ENCODE data around the gene KLRG1.

DNA sequence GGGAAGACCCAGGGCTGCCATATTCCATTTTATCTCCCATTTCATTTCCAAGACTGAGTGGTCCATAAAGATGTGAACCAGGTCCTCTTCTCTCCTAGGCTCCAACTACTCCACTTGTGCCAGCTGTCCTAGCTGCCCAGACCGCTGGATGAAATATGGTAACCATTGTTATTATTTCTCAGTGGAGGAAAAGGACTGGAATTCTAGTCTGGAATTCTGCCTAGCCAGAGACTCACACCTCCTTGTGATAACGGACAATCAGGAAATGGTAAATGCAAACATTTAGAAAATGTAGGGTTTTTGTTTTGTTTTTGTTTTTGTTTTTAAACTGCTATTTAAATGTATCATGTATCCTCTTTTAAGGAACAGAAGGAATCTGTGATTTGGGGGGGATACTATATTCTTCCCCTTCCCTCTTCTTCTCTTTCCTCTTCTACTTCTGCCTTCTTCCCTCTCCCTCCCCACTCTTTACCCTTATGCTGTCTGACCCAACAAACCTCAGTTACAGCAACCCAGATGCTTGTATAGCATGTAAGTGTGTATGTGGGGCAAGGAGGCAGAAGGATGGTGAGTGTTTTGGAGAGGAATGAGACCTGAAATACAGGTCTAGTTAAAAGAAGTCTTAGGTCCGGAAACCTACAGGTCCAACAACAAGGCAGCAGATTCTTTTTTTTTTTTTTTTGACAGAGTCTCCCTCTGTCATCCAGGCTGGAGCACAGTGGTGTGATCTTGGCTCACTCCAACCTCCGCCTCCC is 5.9 kb downstream of the KLRG1 start:
- TF ChIP-seq, protein P1, sequence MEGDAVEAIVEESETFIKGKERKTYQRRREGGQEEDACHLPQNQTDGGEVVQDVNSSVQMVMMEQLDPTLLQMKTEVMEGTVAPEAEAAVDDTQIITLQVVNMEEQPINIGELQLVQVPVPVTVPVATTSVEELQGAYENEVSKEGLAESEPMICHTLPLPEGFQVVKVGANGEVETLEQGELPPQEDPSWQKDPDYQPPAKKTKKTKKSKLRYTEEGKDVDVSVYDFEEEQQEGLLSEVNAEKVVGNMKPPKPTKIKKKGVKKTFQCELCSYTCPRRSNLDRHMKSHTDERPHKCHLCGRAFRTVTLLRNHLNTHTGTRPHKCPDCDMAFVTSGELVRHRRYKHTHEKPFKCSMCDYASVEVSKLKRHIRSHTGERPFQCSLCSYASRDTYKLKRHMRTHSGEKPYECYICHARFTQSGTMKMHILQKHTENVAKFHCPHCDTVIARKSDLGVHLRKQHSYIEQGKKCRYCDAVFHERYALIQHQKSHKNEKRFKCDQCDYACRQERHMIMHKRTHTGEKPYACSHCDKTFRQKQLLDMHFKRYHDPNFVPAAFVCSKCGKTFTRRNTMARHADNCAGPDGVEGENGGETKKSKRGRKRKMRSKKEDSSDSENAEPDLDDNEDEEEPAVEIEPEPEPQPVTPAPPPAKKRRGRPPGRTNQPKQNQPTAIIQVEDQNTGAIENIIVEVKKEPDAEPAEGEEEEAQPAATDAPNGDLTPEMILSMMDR (IDR thresholded peaks at IDR 0.05; ENCODE audit: borderline replicate concordance, extremely low read depth, low read length, poor library complexity, severe bottlenecking) = no peak
- TF ChIP-seq EZH2 (IDR thresholded peaks at IDR 0.05; ENCODE audit: borderline replicate concordance, low read depth, low read length, severe bottlenecking) = no peak

Measured in DND-41 (cell line).